Measurements from ENCODE around the gene CA14.

CA14 gene

DNA sequence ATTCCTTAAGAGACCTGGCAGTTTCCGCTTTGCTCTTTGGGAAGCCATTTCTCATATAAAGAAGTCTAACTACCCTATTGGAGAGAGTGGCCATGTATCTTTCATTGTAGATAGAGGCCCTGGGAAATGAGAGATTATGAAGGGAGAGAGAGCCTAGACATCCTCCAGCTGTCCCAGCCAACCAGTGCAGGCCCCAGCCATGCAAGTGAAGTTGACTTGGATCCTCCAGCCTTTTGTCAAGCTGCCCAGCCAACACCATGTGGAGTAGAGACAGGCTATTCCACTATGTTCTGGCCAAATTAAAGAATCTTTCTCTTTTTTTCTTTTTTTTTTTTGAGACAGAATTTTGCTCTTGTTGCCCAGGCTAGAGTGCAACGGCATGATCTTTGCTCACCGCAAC is 14.6 kb upstream of the CA14 start:
- TF ChIP-seq, protein P1, sequence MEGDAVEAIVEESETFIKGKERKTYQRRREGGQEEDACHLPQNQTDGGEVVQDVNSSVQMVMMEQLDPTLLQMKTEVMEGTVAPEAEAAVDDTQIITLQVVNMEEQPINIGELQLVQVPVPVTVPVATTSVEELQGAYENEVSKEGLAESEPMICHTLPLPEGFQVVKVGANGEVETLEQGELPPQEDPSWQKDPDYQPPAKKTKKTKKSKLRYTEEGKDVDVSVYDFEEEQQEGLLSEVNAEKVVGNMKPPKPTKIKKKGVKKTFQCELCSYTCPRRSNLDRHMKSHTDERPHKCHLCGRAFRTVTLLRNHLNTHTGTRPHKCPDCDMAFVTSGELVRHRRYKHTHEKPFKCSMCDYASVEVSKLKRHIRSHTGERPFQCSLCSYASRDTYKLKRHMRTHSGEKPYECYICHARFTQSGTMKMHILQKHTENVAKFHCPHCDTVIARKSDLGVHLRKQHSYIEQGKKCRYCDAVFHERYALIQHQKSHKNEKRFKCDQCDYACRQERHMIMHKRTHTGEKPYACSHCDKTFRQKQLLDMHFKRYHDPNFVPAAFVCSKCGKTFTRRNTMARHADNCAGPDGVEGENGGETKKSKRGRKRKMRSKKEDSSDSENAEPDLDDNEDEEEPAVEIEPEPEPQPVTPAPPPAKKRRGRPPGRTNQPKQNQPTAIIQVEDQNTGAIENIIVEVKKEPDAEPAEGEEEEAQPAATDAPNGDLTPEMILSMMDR (IDR thresholded peaks at IDR 0.05; ENCODE audit: low read depth, low read length): no peak

DNA sequence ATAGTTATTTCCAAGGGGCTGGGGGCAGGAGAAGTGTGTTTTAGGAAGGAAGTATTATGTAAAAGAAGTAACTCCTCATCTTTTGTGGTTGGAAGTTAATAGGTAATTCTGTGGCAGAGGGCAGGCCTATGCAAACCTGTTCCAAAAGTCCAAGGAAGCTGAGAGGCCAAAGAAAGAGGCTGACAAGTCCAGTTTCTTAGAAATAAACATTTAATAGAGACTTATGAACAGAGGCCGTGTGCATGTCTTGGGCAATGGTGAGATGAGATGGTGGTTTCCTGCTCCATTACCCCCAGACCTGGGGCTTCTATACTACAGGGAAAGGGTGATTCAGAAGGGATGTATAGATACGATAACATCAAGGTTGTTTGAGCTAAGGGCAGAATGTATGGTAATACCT is 7.6 kb upstream of the CA14 start:
- TF ChIP-seq, protein P1 (IDR thresholded peaks at IDR 0.05; ENCODE audit: low read depth, low read length): no peak
- no peak for DNase-seq (ENCODE audit: extremely low read depth, low read depth)

More for the DNA sequence above, 14.6 kb upstream of the CA14 start:
- no peak for DNase-seq (ENCODE audit: extremely low read depth, low read depth)

DNA sequence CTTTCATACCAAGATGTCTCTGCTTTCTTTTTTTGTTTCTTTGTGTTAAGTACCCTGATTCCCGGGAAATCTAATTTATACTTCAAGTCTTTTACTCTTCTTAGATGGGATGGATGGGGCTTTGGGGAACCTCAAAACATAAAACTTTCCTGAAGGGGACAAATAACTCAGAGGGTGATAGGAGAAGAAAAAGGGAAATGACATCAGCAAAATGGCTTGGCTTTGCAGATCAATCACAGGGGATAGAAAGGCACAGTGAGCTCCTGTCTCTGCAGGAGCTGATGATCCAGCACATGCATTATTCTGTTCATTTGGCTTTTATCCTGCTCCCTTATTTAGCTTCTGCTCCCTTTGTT is 1.4 kb upstream of the CA14 start:
- no peak for DNase-seq (ENCODE audit: extremely low read depth, low read depth)
- TF ChIP-seq, protein P1 (IDR thresholded peaks at IDR 0.05; ENCODE audit: low read depth, low read length): no peak

DNA sequence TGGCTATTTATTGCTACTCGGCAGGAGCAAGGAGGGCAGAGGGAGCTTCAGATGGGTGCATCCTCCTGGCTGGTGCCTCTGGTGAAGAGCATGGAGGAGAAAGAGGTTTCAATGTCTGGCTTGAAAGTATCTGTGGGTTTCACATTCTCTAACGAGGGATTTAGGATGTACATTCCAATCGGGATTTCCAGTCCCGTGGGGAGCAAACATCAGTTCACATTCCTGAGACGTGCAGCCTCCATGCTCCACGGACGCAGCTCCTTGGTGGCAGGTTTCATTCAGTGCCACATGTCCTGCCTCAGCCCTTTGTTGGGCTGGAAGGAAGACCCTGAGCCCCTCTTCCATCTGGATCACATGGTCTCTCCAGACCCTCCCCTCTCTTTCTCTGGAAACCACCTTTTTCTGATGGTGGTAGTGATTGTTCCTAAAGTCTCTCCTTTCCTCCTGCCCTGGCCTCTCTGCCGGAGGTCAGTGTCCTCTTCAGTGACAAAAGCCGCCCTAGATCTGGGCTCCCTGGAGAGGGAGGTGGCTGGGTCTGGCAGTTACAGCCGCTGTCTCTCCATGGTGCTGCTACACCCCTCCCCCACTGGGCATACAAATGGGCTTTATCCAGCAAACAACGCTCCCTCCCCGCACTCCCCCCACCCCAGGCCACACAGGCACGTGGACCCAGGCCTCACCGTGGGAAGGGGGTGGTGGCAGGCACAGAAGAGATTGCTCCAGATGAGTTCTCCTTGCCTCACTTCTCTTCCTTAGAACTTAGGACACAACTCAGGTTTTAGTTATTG is 826 bp upstream of the CA14 start:
- no peak for DNase-seq (ENCODE audit: extremely low read depth, low read depth)
- TF ChIP-seq, protein P1 (IDR thresholded peaks at IDR 0.05; ENCODE audit: low read depth, low read length): no peak

DNA sequence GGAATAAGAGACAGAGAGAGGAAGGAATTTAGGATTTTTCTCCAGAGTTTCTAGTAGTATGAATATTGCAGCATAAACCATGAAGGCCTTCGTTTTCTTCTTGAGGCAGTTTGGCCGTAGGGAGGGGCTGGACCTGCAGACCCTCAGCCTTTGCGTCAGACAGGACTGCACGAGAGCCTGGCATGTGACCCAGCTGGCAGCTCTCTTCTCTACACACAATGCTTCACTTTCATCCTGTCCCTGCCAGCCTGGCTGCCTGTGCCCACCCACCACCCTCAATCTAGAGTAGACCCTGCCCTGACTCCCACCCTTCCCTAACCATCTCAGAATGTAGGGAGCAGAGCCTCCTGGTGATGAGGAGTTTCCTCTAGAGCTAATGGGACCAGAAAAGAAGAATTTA is 1.6 kb downstream of the CA14 start:
- TF ChIP-seq, protein P1 (IDR thresholded peaks at IDR 0.05; ENCODE audit: low read depth, low read length): no peak
- no peak for DNase-seq (ENCODE audit: extremely low read depth, low read depth)

DNA sequence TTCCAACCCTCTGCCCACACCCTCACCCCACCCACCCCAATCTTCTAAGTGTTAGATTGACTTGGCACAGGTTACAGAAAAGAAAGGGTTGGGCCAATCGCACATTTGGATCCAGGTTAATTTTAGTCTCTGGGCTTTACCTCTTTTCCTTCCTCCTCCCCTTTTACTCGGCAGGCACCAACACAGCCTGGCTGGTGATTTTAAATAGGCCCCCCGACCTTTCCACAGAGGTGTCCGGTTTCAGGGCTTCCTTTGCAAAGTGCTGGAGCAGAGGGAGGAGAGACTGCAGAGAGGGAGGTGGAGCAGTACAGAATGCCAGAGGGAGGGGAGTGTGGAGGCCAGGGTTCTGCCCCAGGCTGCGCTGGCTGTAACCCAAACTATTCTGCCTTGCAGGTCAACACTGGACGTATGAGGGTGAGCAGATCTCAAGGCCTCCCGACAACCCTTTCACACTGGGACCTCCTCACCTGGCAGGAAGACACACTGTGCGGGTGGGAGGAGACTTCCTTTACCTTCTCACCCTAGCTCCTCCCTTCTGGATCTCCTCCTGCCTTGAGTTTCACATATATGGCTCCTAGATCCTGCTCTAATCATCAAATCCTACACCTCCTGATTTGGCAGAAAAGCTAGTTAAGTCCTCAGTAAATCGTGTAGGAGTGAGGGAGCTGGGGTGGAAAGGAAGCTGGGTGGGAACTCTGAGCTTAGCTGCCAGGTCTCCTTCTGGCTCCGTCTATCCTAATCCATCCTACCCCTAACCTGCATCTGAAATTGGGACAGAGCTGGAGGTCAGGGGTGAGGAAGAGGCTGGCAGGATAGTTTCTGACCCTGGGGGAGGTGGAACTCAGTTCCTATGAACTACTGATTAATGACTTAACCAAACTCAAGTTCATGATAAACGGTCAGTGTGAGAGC is 2.4 kb downstream of the CA14 start:
- no peak for DNase-seq (ENCODE audit: extremely low read depth, low read depth)
- TF ChIP-seq, protein P1 (IDR thresholded peaks at IDR 0.05; ENCODE audit: low read depth, low read length): no peak

DNA sequence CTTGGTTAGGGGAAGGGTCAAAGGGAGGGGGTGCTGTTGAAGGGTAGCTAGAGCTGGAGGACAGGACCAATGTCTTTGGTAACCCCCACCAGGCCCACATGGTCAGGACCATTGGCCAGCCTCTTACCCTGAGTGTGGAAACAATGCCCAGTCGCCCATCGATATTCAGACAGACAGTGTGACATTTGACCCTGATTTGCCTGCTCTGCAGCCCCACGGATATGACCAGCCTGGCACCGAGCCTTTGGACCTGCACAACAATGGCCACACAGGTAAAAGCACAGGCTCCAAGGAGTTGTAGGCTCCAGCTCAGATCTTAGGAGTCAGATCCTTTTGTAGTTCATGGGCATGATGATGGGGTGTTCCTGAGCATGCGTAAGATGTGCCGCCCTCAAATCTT is 3.8 kb downstream of the CA14 start:
- TF ChIP-seq, protein P1 (IDR thresholded peaks at IDR 0.05; ENCODE audit: low read depth, low read length): no peak
- no peak for DNase-seq (ENCODE audit: extremely low read depth, low read depth)
